DOHH2 (cell line): ENCODE measurements around the gene P4HB.
A peak's percentile ranks its signal among the peaks of the same experiment; 100 is the strongest.

Source experiments
- H3F3A ChIP-seq: fragments of 200-600 bp; sonication (generic), shearing (Covaris generic); 2 replicates; pipeline ENCODE4 v1.6.0; 2016; ENCODE audit warnings: antibody characterized with exemption, mild to moderate bottlenecking; ENCODE audit not compliant: control insufficient read depth, insufficient read depth
- H3K27ac ChIP-seq: fragments of 200-600 bp; sonication (generic); 2 replicates; pipeline ENCODE4 v1.5.1; 2014; ENCODE audit warnings: low read depth, mild to moderate bottlenecking, low read length, moderate library complexity
- H3K27me3 ChIP-seq: fragments of 200-600 bp; sonication (generic); 2 replicates; pipeline ENCODE4 v1.6.1; 2014; ENCODE audit warnings: mild to moderate bottlenecking, low read length, mixed read lengths; ENCODE audit not compliant: control insufficient read depth
- H3K36me3 ChIP-seq: fragments of 200-600 bp; sonication (generic); 2 replicates; pipeline ENCODE4 v1.6.1; 2014; ENCODE audit warnings: mild to moderate bottlenecking, low read length, moderate library complexity, mixed read lengths; ENCODE audit not compliant: control insufficient read depth
- H3K4me1 ChIP-seq: fragments of 200-600 bp; sonication (generic); 2 replicates; pipeline ENCODE4 v1.6.1; 2014; ENCODE audit warnings: mild to moderate bottlenecking, low read length, mixed read lengths; ENCODE audit not compliant: control insufficient read depth
- H3K4me2 ChIP-seq: fragments of 200-600 bp; sonication (generic); 2 replicates; pipeline ENCODE4 v1.6.0; 2014; ENCODE audit warnings: mild to moderate bottlenecking, low read length, moderate library complexity
- H3K4me3 ChIP-seq: fragments of 200-600 bp; sonication (generic); 2 replicates; pipeline ENCODE4 v1.5.1; 2014; ENCODE audit warnings: mild to moderate bottlenecking, low read length, mixed read lengths
- H3K79me2 ChIP-seq: fragments of 200-600 bp; sonication (generic); 2 replicates; pipeline ENCODE4 v1.6.1; 2014; ENCODE audit warnings: mild to moderate bottlenecking, low read length, mixed read lengths; ENCODE audit not compliant: control insufficient read depth
- H3K9me2 ChIP-seq: fragments of 200-600 bp; sonication (generic); replicated peaks from 2 replicates; pipeline ENCODE4 v1.6.1; 2014; ENCODE audit warnings: mild to moderate bottlenecking, low read length, mixed read lengths; ENCODE audit not compliant: control insufficient read depth
- H3K9me3 ChIP-seq: fragments of 200-600 bp; sonication (generic); 2 replicates; pipeline ENCODE4 v1.6.1; 2014; ENCODE audit warnings: antibody characterized with exemption, low read length, mixed read lengths; ENCODE audit not compliant: control insufficient read depth, insufficient read depth
- H4K20me1 ChIP-seq: fragments of 200-600 bp; sonication (generic); 2 replicates; pipeline ENCODE4 v1.6.0; 2014; ENCODE audit warnings: low read depth, mild to moderate bottlenecking, antibody characterized with exemption, low read length, moderate library complexity; ENCODE audit not compliant: control insufficient read depth, insufficient read depth
- CTCF ChIP-seq: fragments of 200-600 bp; sonication (generic); IDR thresholded peaks from one replicate; pipeline ENCODE4 v1.5.1; 2014; ENCODE audit warnings: antibody characterized with exemption, mild to moderate bottlenecking, low read depth, low read length; ENCODE audit not compliant: poor library complexity, severe bottlenecking
- EZH2phosphoT487 ChIP-seq: fragments of 200-600 bp; sonication (generic); IDR thresholded peaks from 2 replicates; pipeline ENCODE4 v1.6.1; 2017; ENCODE audit warnings: borderline replicate concordance, mild to moderate bottlenecking, antibody characterized with exemption, low read length, moderate library complexity, mixed read lengths

P4HB gene

DNA sequence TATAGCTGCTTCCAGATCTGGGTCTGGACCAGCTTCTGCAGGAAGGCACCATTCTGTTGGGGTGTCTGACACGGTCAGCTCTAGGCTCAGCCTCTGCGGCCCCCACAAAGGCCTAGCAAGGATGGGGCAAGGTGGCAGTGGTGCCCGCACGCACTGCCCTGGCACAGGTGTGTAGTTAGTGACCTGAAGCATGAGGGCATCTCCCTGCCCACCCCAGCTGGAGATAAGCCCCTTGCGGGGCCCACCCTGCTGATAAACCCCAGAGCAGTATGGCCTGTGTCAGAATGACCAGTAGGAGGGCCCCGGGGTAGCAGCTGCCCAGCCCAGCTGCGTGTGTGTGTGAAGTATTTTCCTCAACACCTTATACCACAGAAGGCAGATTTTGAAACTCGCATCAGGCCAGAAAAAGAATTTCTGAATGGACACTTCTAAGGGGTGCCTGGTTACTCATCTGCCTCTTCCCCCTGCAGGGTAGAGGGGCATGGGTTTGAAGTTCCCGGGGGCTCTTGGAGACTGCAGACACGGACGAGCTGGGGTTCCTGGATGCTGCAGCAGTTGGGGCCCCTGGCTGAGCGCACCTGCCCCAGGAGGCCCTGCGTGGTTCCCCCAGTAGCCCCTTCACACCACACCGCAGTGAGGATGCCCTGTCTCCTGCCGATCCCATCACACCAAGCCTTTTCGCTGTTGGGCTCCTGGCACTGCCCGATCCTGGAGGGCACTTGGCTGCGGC, 6.3 kb upstream of the P4HB start:
- no peak for TF ChIP-seq EZH2phosphoT487
- no peak for TF ChIP-seq CTCF
- H3K4me3 ChIP-seq: no peak overlapping the region
- peak overlapping the region; percentile 36; the same call in 1 of the 2 replicates for H3K27ac ChIP-seq
- H3K4me1 ChIP-seq: peaks cover 59% of the 10 kb centered on the region
- H3K9me3 ChIP-seq: no peaks in the 10 kb centered on the region
- no peaks in the 10 kb centered on the region for H3K9me2 ChIP-seq
- H3K27me3 ChIP-seq: no peaks in the 10 kb centered on the region
- peaks cover 35% of the 10 kb centered on the region for H3F3A ChIP-seq
- peaks cover 68% of the 10 kb centered on the region for H3K79me2 ChIP-seq
- 0 out of 2 replicates have a peak, but pooled peaks cover 5% of the 10 kb centered on the region for H4K20me1 ChIP-seq
- H3K36me3 ChIP-seq: peaks cover 84% of the 10 kb centered on the region
- H3K4me2 ChIP-seq: peak overlapping the region; percentile 2; the same call in 1 of the 2 replicates

DNA sequence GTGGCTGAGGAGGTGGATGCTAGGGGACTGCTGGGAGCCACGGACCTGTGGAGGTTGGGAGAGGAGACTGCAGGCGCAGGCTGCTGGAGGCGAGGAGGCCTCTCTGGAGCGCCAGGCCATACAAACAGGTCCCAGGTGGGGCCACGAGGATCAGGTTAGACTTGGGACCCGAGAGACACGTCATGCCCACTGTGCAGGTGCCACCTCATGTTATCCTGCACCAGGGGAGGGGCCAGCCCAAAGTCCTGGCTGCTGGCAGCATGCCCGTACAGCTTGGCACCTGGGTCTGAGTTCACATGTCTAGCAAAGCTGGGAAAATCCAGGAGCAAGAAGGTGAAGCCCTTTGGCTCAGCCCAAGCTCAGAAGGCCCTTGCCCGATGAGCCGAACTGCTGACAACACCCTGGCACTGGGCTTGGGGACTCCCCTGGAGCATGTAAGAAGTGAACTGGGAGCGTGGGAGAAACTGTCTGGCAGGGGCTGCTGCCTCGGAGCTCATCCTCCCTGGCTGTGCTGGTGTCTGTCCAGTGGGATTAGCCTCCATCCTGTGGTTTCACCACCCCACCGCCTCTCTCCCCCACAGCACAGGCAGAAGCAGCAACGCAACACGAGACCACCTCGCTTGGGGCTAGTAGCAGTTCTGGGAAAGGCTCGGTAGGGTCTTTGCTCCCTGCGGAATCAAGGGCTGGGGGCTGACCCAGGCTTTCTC, 5.6 kb upstream of the P4HB start:
- H3K4me3 ChIP-seq: no peak overlapping the region
- H3F3A ChIP-seq: peaks cover 35% of the 10 kb centered on the region
- H3K79me2 ChIP-seq: peaks cover 71% of the 10 kb centered on the region
- H3K27me3 ChIP-seq: no peaks in the 10 kb centered on the region
- peaks cover 59% of the 10 kb centered on the region for H3K4me1 ChIP-seq
- H3K9me2 ChIP-seq: no peaks in the 10 kb centered on the region
- peaks cover 84% of the 10 kb centered on the region for H3K36me3 ChIP-seq
- no peak for TF ChIP-seq CTCF
- no peak for TF ChIP-seq EZH2phosphoT487
- no peak overlapping the region for H3K27ac ChIP-seq
- peak overlapping the region; percentile 2; the same call in 1 of the 2 replicates for H3K4me2 ChIP-seq
- no peaks in the 10 kb centered on the region for H3K9me3 ChIP-seq
- H4K20me1 ChIP-seq: 0 out of 2 replicates have a peak, but pooled peaks cover 5% of the 10 kb centered on the region

GRCh38 chr17:81865358-81865732, 5.0 kb upstream of the P4HB start:
- Histone ChIP-seq H3K36me3 (peaks cover 81% of the 10 kb centered on the region), H3K79me2 (peaks cover 66% of the 10 kb centered on the region), H3K27me3 (no peaks in the 10 kb centered on the region), H3K9me2 (no peaks in the 10 kb centered on the region), H3K4me2 (peak overlapping the region; percentile 2; the same call in 1 of the 2 replicates), H3K4me3 (no peak overlapping the region), H3F3A (peaks cover 33% of the 10 kb centered on the region), H3K27ac (no peak overlapping the region), H4K20me1 (0 out of 2 replicates have a peak, but pooled peaks cover 5% of the 10 kb centered on the region), H3K4me1 (peaks cover 59% of the 10 kb centered on the region), H3K9me3 (no peaks in the 10 kb centered on the region)
- TF ChIP-seq CTCF (no peak), EZH2phosphoT487 (no peak)
